T follicular helper cell (primary cell): ENCODE measurements around the gene C9orf43.

Experiments
- DNase-seq: peaks from one replicate; pipeline ENCODE4 v3.0.0-alpha.2; 2020; ENCODE audit warnings: low read depth

Gene C9orf43

GRCh38 chr9:113468716-113469448, 58.3 kb downstream of the C9orf43 start:
- DNase-seq: no peak

GRCh38 chr9:113471143-113471542, 60.6 kb downstream of the C9orf43 start:
- DNase-seq: no peak

- DNase-seq: no peak
Observed at GRCh38 chr9:113471566-113471965, 61.0 kb downstream of the C9orf43 start.

GRCh38 chr9:113472199-113472598, 61.7 kb downstream of the C9orf43 start:
- DNase-seq: no peak

- DNase-seq: no peak
Observed at GRCh38 chr9:113474360-113475028, 63.9 kb downstream of the C9orf43 start.

- DNase-seq: no peak
Observed at GRCh38 chr9:113475031-113475430, 64.5 kb downstream of the C9orf43 start.

- no peak for DNase-seq
Observed at GRCh38 chr9:113475992-113476391, 65.4 kb downstream of the C9orf43 start.

- DNase-seq: no peak
Observed at GRCh38 chr9:113476511-113476916, 66.0 kb downstream of the C9orf43 start.

- no peak for DNase-seq
Observed at GRCh38 chr9:113477058-113477457, 66.5 kb downstream of the C9orf43 start.

GRCh38 chr9:113477661-113478060, 67.1 kb downstream of the C9orf43 start:
- DNase-seq: no peak

GRCh38 chr9:113479174-113479621, 68.7 kb downstream of the C9orf43 start:
- no peak for DNase-seq
